GM12801 (cell line): ENCODE results near the gene CSDE1.

Experiments
- CTCF ChIP-seq: IDR thresholded peaks from one replicate; pipeline ENCODE4 v1.5.1; 2011; ENCODE audit warnings: control low read depth; ENCODE audit not compliant: insufficient read length; ENCODE audit errors: extremely low read depth

The CSDE1 gene

GRCh38 chr1:114671011-114671938, 86.5 kb downstream of the CSDE1 start:
- TF ChIP-seq CTCF: no peak

- no peak for TF ChIP-seq CTCF
Measured at GRCh38 chr1:114670083-114671010, 87.4 kb downstream of the CSDE1 start.

- no peak for TF ChIP-seq CTCF
Measured at GRCh38 chr1:114669562-114670082, 88.2 kb downstream of the CSDE1 start, which contains the start of gene DENND2C. Gene DENND2C, minus strand, starts transcription at chr1:114670049. Its CDS starts 44,065 bp downstream, at chr1:114625984.

- no peak for TF ChIP-seq CTCF
Measured at GRCh38 chr1:114668784-114669561, 88.8 kb downstream of the CSDE1 start.

GRCh38 chr1:114668373-114668772, 89.4 kb downstream of the CSDE1 start:
- no peak for TF ChIP-seq CTCF

- no peak for TF ChIP-seq CTCF
Measured at GRCh38 chr1:114666954-114667353, 90.8 kb downstream of the CSDE1 start.
